ENCODE results near the gene INPP5D. TPM values are rescaled to one million over a fixed set of nuclear protein-coding genes. Genes with fewer than 3 reads are reported as not detected.

INPP5D gene
- total and polyA plus RNA-seq, 2 of the 8 experiments (the other 6 are each of a cell fraction or from before 2014, with no cell fraction given) = 4.5 to 7.1 TPM

DNA sequence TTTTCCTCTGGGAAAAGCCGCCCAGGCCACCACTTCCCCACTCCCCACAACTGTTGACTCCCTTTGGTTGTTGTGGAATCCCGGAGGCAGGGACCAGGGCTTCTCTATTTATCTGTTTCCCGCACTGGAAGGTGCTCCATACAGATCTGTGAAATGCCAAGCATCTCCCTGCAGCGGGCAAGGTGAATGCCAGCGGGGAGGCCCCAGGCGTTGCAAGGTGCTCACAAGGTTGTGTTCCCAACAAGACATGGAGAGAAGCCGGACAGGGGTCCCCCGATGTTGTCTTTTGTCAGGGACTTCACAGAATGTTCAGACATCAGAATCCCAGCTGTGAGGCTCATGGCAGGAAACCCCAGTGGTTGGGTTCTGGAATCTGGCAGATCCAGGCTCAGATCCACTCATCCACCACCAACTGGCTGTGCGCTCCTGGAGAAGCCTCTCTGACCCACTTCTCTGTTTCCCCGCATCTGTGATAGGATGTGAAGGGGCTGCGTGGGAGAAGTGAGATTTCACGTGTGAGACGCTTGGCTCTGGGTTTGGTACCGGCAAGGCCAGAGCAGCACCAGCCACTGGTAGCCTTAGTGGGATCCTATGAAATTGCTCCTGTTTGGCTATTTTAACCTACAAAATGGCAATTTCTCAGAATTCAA, 36.3 kb upstream of the INPP5D start (continued):
- TF ChIP-seq, protein P1, sequence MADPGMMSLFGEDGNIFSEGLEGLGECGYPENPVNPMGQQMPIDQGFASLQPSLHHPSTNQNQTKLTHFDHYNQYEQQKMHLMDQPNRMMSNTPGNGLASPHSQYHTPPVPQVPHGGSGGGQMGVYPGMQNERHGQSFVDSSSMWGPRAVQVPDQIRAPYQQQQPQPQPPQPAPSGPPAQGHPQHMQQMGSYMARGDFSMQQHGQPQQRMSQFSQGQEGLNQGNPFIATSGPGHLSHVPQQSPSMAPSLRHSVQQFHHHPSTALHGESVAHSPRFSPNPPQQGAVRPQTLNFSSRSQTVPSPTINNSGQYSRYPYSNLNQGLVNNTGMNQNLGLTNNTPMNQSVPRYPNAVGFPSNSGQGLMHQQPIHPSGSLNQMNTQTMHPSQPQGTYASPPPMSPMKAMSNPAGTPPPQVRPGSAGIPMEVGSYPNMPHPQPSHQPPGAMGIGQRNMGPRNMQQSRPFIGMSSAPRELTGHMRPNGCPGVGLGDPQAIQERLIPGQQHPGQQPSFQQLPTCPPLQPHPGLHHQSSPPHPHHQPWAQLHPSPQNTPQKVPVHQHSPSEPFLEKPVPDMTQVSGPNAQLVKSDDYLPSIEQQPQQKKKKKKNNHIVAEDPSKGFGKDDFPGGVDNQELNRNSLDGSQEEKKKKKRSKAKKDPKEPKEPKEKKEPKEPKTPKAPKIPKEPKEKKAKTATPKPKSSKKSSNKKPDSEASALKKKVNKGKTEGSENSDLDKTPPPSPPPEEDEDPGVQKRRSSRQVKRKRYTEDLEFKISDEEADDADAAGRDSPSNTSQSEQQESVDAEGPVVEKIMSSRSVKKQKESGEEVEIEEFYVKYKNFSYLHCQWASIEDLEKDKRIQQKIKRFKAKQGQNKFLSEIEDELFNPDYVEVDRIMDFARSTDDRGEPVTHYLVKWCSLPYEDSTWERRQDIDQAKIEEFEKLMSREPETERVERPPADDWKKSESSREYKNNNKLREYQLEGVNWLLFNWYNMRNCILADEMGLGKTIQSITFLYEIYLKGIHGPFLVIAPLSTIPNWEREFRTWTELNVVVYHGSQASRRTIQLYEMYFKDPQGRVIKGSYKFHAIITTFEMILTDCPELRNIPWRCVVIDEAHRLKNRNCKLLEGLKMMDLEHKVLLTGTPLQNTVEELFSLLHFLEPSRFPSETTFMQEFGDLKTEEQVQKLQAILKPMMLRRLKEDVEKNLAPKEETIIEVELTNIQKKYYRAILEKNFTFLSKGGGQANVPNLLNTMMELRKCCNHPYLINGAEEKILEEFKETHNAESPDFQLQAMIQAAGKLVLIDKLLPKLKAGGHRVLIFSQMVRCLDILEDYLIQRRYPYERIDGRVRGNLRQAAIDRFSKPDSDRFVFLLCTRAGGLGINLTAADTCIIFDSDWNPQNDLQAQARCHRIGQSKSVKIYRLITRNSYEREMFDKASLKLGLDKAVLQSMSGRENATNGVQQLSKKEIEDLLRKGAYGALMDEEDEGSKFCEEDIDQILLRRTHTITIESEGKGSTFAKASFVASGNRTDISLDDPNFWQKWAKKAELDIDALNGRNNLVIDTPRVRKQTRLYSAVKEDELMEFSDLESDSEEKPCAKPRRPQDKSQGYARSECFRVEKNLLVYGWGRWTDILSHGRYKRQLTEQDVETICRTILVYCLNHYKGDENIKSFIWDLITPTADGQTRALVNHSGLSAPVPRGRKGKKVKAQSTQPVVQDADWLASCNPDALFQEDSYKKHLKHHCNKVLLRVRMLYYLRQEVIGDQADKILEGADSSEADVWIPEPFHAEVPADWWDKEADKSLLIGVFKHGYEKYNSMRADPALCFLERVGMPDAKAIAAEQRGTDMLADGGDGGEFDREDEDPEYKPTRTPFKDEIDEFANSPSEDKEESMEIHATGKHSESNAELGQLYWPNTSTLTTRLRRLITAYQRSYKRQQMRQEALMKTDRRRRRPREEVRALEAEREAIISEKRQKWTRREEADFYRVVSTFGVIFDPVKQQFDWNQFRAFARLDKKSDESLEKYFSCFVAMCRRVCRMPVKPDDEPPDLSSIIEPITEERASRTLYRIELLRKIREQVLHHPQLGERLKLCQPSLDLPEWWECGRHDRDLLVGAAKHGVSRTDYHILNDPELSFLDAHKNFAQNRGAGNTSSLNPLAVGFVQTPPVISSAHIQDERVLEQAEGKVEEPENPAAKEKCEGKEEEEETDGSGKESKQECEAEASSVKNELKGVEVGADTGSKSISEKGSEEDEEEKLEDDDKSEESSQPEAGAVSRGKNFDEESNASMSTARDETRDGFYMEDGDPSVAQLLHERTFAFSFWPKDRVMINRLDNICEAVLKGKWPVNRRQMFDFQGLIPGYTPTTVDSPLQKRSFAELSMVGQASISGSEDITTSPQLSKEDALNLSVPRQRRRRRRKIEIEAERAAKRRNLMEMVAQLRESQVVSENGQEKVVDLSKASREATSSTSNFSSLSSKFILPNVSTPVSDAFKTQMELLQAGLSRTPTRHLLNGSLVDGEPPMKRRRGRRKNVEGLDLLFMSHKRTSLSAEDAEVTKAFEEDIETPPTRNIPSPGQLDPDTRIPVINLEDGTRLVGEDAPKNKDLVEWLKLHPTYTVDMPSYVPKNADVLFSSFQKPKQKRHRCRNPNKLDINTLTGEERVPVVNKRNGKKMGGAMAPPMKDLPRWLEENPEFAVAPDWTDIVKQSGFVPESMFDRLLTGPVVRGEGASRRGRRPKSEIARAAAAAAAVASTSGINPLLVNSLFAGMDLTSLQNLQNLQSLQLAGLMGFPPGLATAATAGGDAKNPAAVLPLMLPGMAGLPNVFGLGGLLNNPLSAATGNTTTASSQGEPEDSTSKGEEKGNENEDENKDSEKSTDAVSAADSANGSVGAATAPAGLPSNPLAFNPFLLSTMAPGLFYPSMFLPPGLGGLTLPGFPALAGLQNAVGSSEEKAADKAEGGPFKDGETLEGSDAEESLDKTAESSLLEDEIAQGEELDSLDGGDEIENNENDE (IDR thresholded peaks at IDR 0.05; ENCODE audit: insufficient replicate concordance, low read length) = no peak
- TF ChIP-seq HDAC6 (IDR thresholded peaks at IDR 0.05; ENCODE audit: low read depth, low read length) = no peak
- no peak for TF ChIP-seq TBP (IDR thresholded peaks at IDR 0.05; ENCODE audit: low read depth, low read length)
- TF ChIP-seq TEAD4 (IDR thresholded peaks at IDR 0.05; ENCODE audit: low read depth, low read length) = no peak
- no peak for TF ChIP-seq JUN (IDR thresholded peaks at IDR 0.05; ENCODE audit: low read depth, low read length)
- no peak for TF ChIP-seq RFX5 (IDR thresholded peaks at IDR 0.05; ENCODE audit: borderline replicate concordance, low read depth, low read length)
- TF ChIP-seq ASH2L (IDR thresholded peaks at IDR 0.05; ENCODE audit: low read length) = no peak
- TF ChIP-seq KDM1A (IDR thresholded peaks at IDR 0.05; ENCODE audit: borderline replicate concordance, low read length) = no peak
- TF ChIP-seq FOSL1 (IDR thresholded peaks at IDR 0.05; ENCODE audit: insufficient read depth, low read depth, low read length) = no peak
- TF ChIP-seq POLR2AphosphoS5 (IDR thresholded peaks at IDR 0.05; ENCODE audit: low read depth, low read length) = no peak
- TF ChIP-seq, protein P2, sequence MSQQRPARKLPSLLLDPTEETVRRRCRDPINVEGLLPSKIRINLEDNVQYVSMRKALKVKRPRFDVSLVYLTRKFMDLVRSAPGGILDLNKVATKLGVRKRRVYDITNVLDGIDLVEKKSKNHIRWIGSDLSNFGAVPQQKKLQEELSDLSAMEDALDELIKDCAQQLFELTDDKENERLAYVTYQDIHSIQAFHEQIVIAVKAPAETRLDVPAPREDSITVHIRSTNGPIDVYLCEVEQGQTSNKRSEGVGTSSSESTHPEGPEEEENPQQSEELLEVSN (IDR thresholded peaks at IDR 0.05) = no peak

Measured in H1 (cell line).